Measurements from ENCODE around the gene FBXW9. TPM values are rescaled to one million over a fixed set of nuclear protein-coding genes. Genes with fewer than 3 reads are reported as not detected.

FBXW9 gene
- total RNA-seq, 4 donors from 2014 or later: 5.9 to 13.7 (median 11.3) TPM

DNA sequence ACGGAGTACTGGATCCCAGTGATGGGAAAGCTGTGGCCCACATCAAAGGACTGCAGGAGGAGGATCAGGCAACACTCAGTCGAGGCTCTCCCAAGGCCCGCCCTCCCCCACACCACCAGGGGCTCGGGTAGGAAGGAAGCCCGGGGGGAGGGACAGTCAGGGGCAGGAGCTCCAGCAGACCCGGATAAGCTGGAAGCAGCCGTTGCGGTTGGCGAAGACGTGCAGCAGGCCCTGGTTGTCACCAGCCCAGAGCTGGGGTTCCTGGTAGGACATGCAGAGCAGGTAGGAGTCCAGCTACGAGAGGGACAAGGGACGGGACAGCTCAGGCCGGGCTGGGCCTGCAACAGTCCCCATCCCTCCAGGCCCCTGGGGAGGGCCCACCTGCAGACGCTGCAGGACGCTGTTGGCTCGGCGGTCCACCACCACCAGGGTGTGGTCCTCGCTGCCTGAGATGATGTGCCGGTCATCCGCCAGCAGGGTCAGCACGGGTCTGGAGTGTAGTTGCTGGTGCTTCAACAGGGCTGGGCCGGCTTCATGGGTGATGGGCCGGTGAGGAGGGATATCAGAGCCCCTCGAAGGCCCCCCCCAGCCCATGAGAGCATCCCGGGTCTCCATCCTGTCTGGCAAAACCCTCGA, 6.7 kb downstream of the FBXW9 start:
- intact Hi-C loops (cut with DNase I): no loop called here
- H3K27ac ChIP-seq: no peak overlapping the region
- no peaks in the 10 kb centered on the region for H3K9me3 ChIP-seq
- no peaks in the 10 kb centered on the region for H3K27me3 ChIP-seq
- no peaks in the 10 kb centered on the region for H3K4me1 ChIP-seq
- DNase-seq: no peak
- no peaks in the 10 kb centered on the region for H3K36me3 ChIP-seq
- TF ChIP-seq POLR2A (IDR thresholded peaks at IDR 0.05): no peak
- TF ChIP-seq, protein P1, sequence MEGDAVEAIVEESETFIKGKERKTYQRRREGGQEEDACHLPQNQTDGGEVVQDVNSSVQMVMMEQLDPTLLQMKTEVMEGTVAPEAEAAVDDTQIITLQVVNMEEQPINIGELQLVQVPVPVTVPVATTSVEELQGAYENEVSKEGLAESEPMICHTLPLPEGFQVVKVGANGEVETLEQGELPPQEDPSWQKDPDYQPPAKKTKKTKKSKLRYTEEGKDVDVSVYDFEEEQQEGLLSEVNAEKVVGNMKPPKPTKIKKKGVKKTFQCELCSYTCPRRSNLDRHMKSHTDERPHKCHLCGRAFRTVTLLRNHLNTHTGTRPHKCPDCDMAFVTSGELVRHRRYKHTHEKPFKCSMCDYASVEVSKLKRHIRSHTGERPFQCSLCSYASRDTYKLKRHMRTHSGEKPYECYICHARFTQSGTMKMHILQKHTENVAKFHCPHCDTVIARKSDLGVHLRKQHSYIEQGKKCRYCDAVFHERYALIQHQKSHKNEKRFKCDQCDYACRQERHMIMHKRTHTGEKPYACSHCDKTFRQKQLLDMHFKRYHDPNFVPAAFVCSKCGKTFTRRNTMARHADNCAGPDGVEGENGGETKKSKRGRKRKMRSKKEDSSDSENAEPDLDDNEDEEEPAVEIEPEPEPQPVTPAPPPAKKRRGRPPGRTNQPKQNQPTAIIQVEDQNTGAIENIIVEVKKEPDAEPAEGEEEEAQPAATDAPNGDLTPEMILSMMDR (IDR thresholded peaks at IDR 0.05): no peak
- no peak overlapping the region for H3K4me3 ChIP-seq (replicated peaks in 1 of 3)
- 77 to 85% methylated on average over 6 to 18 of the region's 26 CpGs for WGBS, 2 donors

GRCh38 chr19:12689012-12689411, 7.4 kb downstream of the FBXW9 start:
- 92 to 95% methylated on average over 8 to 11 of the region's 12 CpGs for WGBS, 2 donors
- Histone ChIP-seq H3K36me3 (no peaks in the 10 kb centered on the region), H3K4me3 (replicated peaks in 1 of 3) (no peak overlapping the region), H3K4me1 (no peaks in the 10 kb centered on the region), H3K27me3 (no peaks in the 10 kb centered on the region), H3K27ac (no peak overlapping the region), H3K9me3 (no peaks in the 10 kb centered on the region)
- intact Hi-C loops (cut with DNase I): no loop called here
- TF ChIP-seq, protein P1 (IDR thresholded peaks at IDR 0.05): no peak
- no peak for TF ChIP-seq POLR2A (IDR thresholded peaks at IDR 0.05)
- DNase-seq: no peak

- no peak within 1 kb of the TSS for H3K27ac ChIP-seq
- no peak within 1 kb of the TSS for H3K4me3 ChIP-seq (replicated peaks in 1 of 3)
- WGBS, 2 donors: 88 to 94% methylated on average over 5 to 7 of the region's 9 CpGs
- no peaks in the 10 kb centered on the region for H3K4me1 ChIP-seq
- TF ChIP-seq POLR2A (IDR thresholded peaks at IDR 0.05): no peak
- TF ChIP-seq, protein P1 (IDR thresholded peaks at IDR 0.05): no peak
- no peaks in the 10 kb centered on the region for H3K36me3 ChIP-seq
- no peaks in the 10 kb centered on the region for H3K9me3 ChIP-seq
- DNase-seq: no peak
- H3K27me3 ChIP-seq: no peaks in the 10 kb centered on the region
- intact Hi-C loops (cut with DNase I): no loop called here
Observed at GRCh38 chr19:12687496-12688196, 8.8 kb downstream of the FBXW9 start, which contains the start of gene GNG14. TSS of gene GNG14 (plus strand) at chr19:12687998. CDS start at chr19:12688049, 51 bp downstream.

DNA sequence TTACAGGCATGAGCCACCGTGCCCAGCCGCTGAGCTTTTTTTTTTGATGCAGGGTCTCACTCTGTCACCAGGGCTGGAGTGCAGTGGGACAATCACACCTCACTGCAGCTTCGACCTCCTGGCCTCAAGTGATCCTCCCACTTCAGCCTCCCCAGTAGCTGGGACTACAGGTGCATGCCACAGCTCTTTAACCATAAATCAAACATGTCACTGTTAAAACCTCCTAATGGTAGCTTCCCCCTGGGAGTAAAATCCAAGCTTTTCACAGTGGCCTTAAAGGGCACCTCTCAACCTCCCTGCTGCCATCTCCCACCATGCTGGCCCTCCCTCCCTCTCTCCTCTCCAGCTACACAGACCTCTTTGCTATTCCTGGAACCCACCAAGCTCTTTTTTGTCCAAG, 10.6 kb downstream of the FBXW9 start:
- H3K36me3 ChIP-seq: no peaks in the 10 kb centered on the region
- no peak overlapping the region for H3K4me3 ChIP-seq (replicated peaks in 1 of 3)
- no peak overlapping the region for H3K27ac ChIP-seq
- 90 to 94% methylated on average over 2 to 3 of the region's 3 CpGs for WGBS, 2 donors
- no peak for DNase-seq
- TF ChIP-seq POLR2A (IDR thresholded peaks at IDR 0.05): no peak
- TF ChIP-seq, protein P1 (IDR thresholded peaks at IDR 0.05): no peak
- no peaks in the 10 kb centered on the region for H3K9me3 ChIP-seq
- intact Hi-C loops (cut with DNase I): no loop called here
- H3K4me1 ChIP-seq: peaks cover under 1 to 2% of the 10 kb centered on the region in 2 donors
- no peaks in the 10 kb centered on the region for H3K27me3 ChIP-seq

Data from thyroid gland (tissue), 4 donors.